ENCODE data around the gene SRSF4.

Gene SRSF4

GRCh38 chr1:29200906-29201594, 19.4 kb upstream of the SRSF4 start:
- H3K4me3 ChIP-seq (ENCODE audit: low read depth, low read length): no peak overlapping the region
- no peak for TF ChIP-seq CTCF (IDR thresholded peaks at IDR 0.05; ENCODE audit: low read depth, low read length)

GRCh38 chr1:29197993-29198392, 16.3 kb upstream of the SRSF4 start:
- TF ChIP-seq CTCF (IDR thresholded peaks at IDR 0.05; ENCODE audit: low read depth, low read length): no peak
- no peak overlapping the region for H3K4me3 ChIP-seq (ENCODE audit: low read depth, low read length)

GRCh38 chr1:29197590-29197924, 15.9 kb upstream of the SRSF4 start:
- TF ChIP-seq CTCF (IDR thresholded peaks at IDR 0.05; ENCODE audit: low read depth, low read length): peak; percentile 51
- H3K4me3 ChIP-seq (ENCODE audit: low read depth, low read length): no peak overlapping the region

- H3K4me3 ChIP-seq (ENCODE audit: low read depth, low read length): no peak overlapping the region
- no peak for TF ChIP-seq CTCF (IDR thresholded peaks at IDR 0.05; ENCODE audit: low read depth, low read length)
These were observed 15.3 kb upstream of the SRSF4 start for GRCh38 chr1:29196863-29197589.

GRCh38 chr1:29195881-29196291, 14.2 kb upstream of the SRSF4 start:
- H3K4me3 ChIP-seq (ENCODE audit: low read depth, low read length): no peak overlapping the region
- TF ChIP-seq CTCF (IDR thresholded peaks at IDR 0.05; ENCODE audit: low read depth, low read length): no peak

GRCh38 chr1:29193879-29194455, 12.3 kb upstream of the SRSF4 start:
- TF ChIP-seq CTCF (IDR thresholded peaks at IDR 0.05; ENCODE audit: low read depth, low read length): no peak
- H3K4me3 ChIP-seq (ENCODE audit: low read depth, low read length): no peak overlapping the region

- H3K4me3 ChIP-seq (ENCODE audit: low read depth, low read length): no peak overlapping the region
- TF ChIP-seq CTCF (IDR thresholded peaks at IDR 0.05; ENCODE audit: low read depth, low read length): no peak
These were observed 9.0 kb upstream of the SRSF4 start for GRCh38 chr1:29190718-29191117.

Data from WI38 (cell line).